Measurements from ENCODE around the gene LAMP5. TPM values are rescaled to one million over a fixed set of nuclear protein-coding genes. Genes with fewer than 3 reads are reported as not detected.

LAMP5 gene
- total RNA-seq, 1 experiment from 2014 or later, result 3.4 TPM

- no peak for DNase-seq
- Histone ChIP-seq H3K36me3 (no peaks in the 10 kb centered on the region), H3K9me3 (no peaks in the 10 kb centered on the region), H3K4me3 (no peak overlapping the region), H3K27me3 (no peaks in the 10 kb centered on the region)
Observed at GRCh38 chr20:9493803-9494202, 20.6 kb upstream of the LAMP5 start.

- H3K9me3 ChIP-seq, result no peaks in the 10 kb centered on the region
Observed at GRCh38 chr20:9495701-9496100, 18.7 kb upstream of the LAMP5 start.

GRCh38 chr20:9496155-9496554 is 18.2 kb upstream of the LAMP5 start:
- Histone ChIP-seq H3K4me3 (no peak overlapping the region), H3K36me3 (no peaks in the 10 kb centered on the region), H3K27me3 (no peaks in the 10 kb centered on the region), H3K9me3 (no peaks in the 10 kb centered on the region)
- DNase-seq, result no peak

More at GRCh38 chr20:9495701-9496100, 18.7 kb upstream of the LAMP5 start:
- H3K4me3 ChIP-seq, result no peak overlapping the region
- no peaks in the 10 kb centered on the region for H3K36me3 ChIP-seq
- peak; percentile 38 for DNase-seq
- no peaks in the 10 kb centered on the region for H3K27me3 ChIP-seq

- Histone ChIP-seq H3K4me3 (no peak overlapping the region), H3K9me3 (no peaks in the 10 kb centered on the region), H3K36me3 (no peaks in the 10 kb centered on the region), H3K27me3 (no peaks in the 10 kb centered on the region)
- peak; percentile 41 for DNase-seq
Observed at GRCh38 chr20:9498322-9498721, 16.1 kb upstream of the LAMP5 start.

- Histone ChIP-seq H3K36me3 (no peaks in the 10 kb centered on the region), H3K9me3 (no peaks in the 10 kb centered on the region), H3K4me3 (no peak overlapping the region), H3K27me3 (no peaks in the 10 kb centered on the region)
- DNase-seq, result no peak
Observed at GRCh38 chr20:9499126-9499899, 15.1 kb upstream of the LAMP5 start.

GRCh38 chr20:9500121-9500520 is 14.3 kb upstream of the LAMP5 start:
- H3K36me3 ChIP-seq, result no peaks in the 10 kb centered on the region
- H3K9me3 ChIP-seq, result no peaks in the 10 kb centered on the region
- H3K4me3 ChIP-seq, result no peak overlapping the region
- DNase-seq, result no peak
- no peaks in the 10 kb centered on the region for H3K27me3 ChIP-seq

GRCh38 chr20:9501473-9501872 is 12.9 kb upstream of the LAMP5 start:
- DNase-seq, result no peak

GRCh38 chr20:9503526-9504245 is 10.7 kb upstream of the LAMP5 start:
- Histone ChIP-seq H3K27me3 (no peaks in the 10 kb centered on the region), H3K36me3 (no peaks in the 10 kb centered on the region), H3K4me3 (no peak overlapping the region), H3K9me3 (no peaks in the 10 kb centered on the region)
- DNase-seq, result peak; percentile 80

More at GRCh38 chr20:9501473-9501872, 12.9 kb upstream of the LAMP5 start:
- Histone ChIP-seq H3K9me3 (no peaks in the 10 kb centered on the region), H3K4me3 (no peak overlapping the region), H3K36me3 (no peaks in the 10 kb centered on the region), H3K27me3 (no peaks in the 10 kb centered on the region)

- Histone ChIP-seq H3K4me3 (no peak overlapping the region), H3K27me3 (no peaks in the 10 kb centered on the region; the same call in 1 of the 2 replicates)
- no peak for DNase-seq
Observed at GRCh38 chr20:9506280-9506821, 8.0 kb upstream of the LAMP5 start.

GRCh38 chr20:9506964-9507369 is 7.4 kb upstream of the LAMP5 start:
- H3K36me3 ChIP-seq, result no peaks in the 10 kb centered on the region
- H3K27me3 ChIP-seq, result no peaks in the 10 kb centered on the region; the same call in 1 of the 2 replicates
- no peak for DNase-seq
- H3K4me3 ChIP-seq, result no peak overlapping the region
- H3K9me3 ChIP-seq, result no peaks in the 10 kb centered on the region

More at GRCh38 chr20:9506280-9506821, 8.0 kb upstream of the LAMP5 start:
- no peaks in the 10 kb centered on the region for H3K36me3 ChIP-seq
- no peaks in the 10 kb centered on the region for H3K9me3 ChIP-seq

GRCh38 chr20:9507544-9508239 is 6.7 kb upstream of the LAMP5 start:
- Histone ChIP-seq H3K9me3 (no peaks in the 10 kb centered on the region), H3K4me3 (no peak overlapping the region), H3K27me3 (peaks cover 5% of the 10 kb centered on the region; the same call in 1 of the 2 replicates)

GRCh38 chr20:9508240-9508661 is 6.1 kb upstream of the LAMP5 start:
- Histone ChIP-seq H3K9me3 (no peaks in the 10 kb centered on the region), H3K4me3 (no peak overlapping the region), H3K36me3 (no peaks in the 10 kb centered on the region), H3K27me3 (peaks cover 5% of the 10 kb centered on the region; the same call in 1 of the 2 replicates)
- DNase-seq, result no peak

More at GRCh38 chr20:9507544-9508239, 6.7 kb upstream of the LAMP5 start:
- no peaks in the 10 kb centered on the region for H3K36me3 ChIP-seq
- no peak for DNase-seq

- no peaks in the 10 kb centered on the region for H3K9me3 ChIP-seq
- peaks cover 6% of the 10 kb centered on the region for H3K27me3 ChIP-seq
Observed at GRCh38 chr20:9508696-9509178, 5.7 kb upstream of the LAMP5 start.

GRCh38 chr20:9509246-9509645 is 5.1 kb upstream of the LAMP5 start:
- Histone ChIP-seq H3K9me3 (no peaks in the 10 kb centered on the region), H3K4me3 (no peak overlapping the region), H3K27me3 (peaks cover 11% of the 10 kb centered on the region), H3K36me3 (no peaks in the 10 kb centered on the region)
- DNase-seq, result no peak

More at GRCh38 chr20:9508696-9509178, 5.7 kb upstream of the LAMP5 start:
- Histone ChIP-seq H3K36me3 (no peaks in the 10 kb centered on the region), H3K4me3 (no peak overlapping the region)
- DNase-seq, result no peak

GRCh38 chr20:9510911-9511310 is 3.5 kb upstream of the LAMP5 start:
- Histone ChIP-seq H3K4me3 (no peak overlapping the region), H3K36me3 (no peaks in the 10 kb centered on the region), H3K27me3 (peaks cover 28% of the 10 kb centered on the region), H3K9me3 (no peaks in the 10 kb centered on the region)
- no peak for DNase-seq

GRCh38 chr20:9514072-9514460 is 324 bp upstream of the LAMP5 start:
- Histone ChIP-seq H3K27me3 (peaks cover 32% of the 10 kb centered on the region), H3K36me3 (no peaks in the 10 kb centered on the region), H3K4me3 (peak overlapping the region; percentile 28; the same call in 1 of the 2 replicates), H3K9me3 (no peaks in the 10 kb centered on the region)
- DNase-seq, result no peak
